Activated naive CD4-positive, alpha-beta T cell treated with anti-CD3 and anti-CD28 coated beads, Interleukin-2, amount 50 U/mL, for 16 hours (primary cell): ENCODE measurements around the gene IPO8.
"Not testable (repeated sequence)": the region's sequence is repeated elsewhere in the genome, so short reads cannot be mapped to it uniquely, and the experiment has no call there.

Experiments used
- DNase-seq: peaks from one replicate; pipeline ENCODE4 v3.0.0-alpha.2; 2020

The IPO8 gene

GRCh38 chr12:30602678-30603077 lies 93.0 kb downstream of the IPO8 start:
- DNase-seq: no peak

- DNase-seq: no peak
Observed at GRCh38 chr12:30599608-30600007, 96.1 kb downstream of the IPO8 start.

GRCh38 chr12:30598889-30599288 lies 96.8 kb downstream of the IPO8 start:
- no peak for DNase-seq

GRCh38 chr12:30595742-30596141 lies 99.9 kb downstream of the IPO8 start:
- DNase-seq: no peak

GRCh38 chr12:30594509-30594908 lies 101.2 kb downstream of the IPO8 start:
- no peak for DNase-seq

- DNase-seq: not testable (repeated sequence)
Observed at GRCh38 chr12:30588572-30588971, 107.1 kb downstream of the IPO8 start.

GRCh38 chr12:30587782-30588181 lies 107.9 kb downstream of the IPO8 start:
- DNase-seq: no peak

GRCh38 chr12:30585877-30586276 lies 109.8 kb downstream of the IPO8 start:
- no peak for DNase-seq

GRCh38 chr12:30582943-30583342 lies 112.7 kb downstream of the IPO8 start:
- DNase-seq: no peak

GRCh38 chr12:30580344-30580743 lies 115.3 kb downstream of the IPO8 start:
- no peak for DNase-seq
